Activated T-helper 1 cell treated with anti-CD3 and anti-CD28 coated beads, Interleukin-12 subunit alpha, Interleukin-12 subunit beta, Interleukin-2, Interleukin-4 antibody, amounts not matched to agents 30 ng/mL and 10 ng/mL and 1 ng/mL, durations not matched to agents 14 hours and 24 hours and 36 hours (primary cell): ENCODE data around the gene RFX7. TPM values are rescaled to one million over a fixed set of nuclear protein-coding genes. Genes with fewer than 3 reads are reported as not detected.

Source experiments
- DNase-seq: peaks from one replicate; pipeline ENCODE4 v3.0.0; 2021; ENCODE audit warnings: low spot score
- H3K27ac Mint-ChIP-seq: one replicate; pipeline ENCODE4 v1.8.0; 2021; ENCODE audit warnings: mild to moderate bottlenecking, mixed read lengths
- H3K27me3 Mint-ChIP-seq: one replicate; pipeline ENCODE4 v1.8.0; 2022; ENCODE audit warnings: mild to moderate bottlenecking, moderate library complexity, mixed read lengths; ENCODE audit not compliant: insufficient read depth
- H3K36me3 Mint-ChIP-seq: one replicate; pipeline ENCODE4 v1.8.0; 2021; ENCODE audit warnings: low read depth, mixed read lengths
- H3K4me1 Mint-ChIP-seq: one replicate; pipeline ENCODE4 v1.8.0; 2021; ENCODE audit warnings: low read depth, mixed read lengths
- H3K4me3 Mint-ChIP-seq: one replicate; pipeline ENCODE4 v1.8.0; 2021; ENCODE audit warnings: mild to moderate bottlenecking, moderate library complexity, mixed read lengths
- H3K9me3 Mint-ChIP-seq: one replicate; pipeline ENCODE4 v1.8.0; 2021; ENCODE audit warnings: mixed read lengths
- intact Hi-C: fragments of 100-400 bp; cut with micrococcal nuclease; formaldehyde crosslinking; loops from one replicate; pipeline ENCODE4 v1.15.1; 2024
- total RNA-seq: library from RNA; stranded (reverse); gene quantifications from 2 replicates; pipeline ENCODE4 v1.2.3, GENCODE V29; 2022

Gene RFX7
- total RNA-seq, 1 donor from 2014 or later: 41.7 TPM

DNA sequence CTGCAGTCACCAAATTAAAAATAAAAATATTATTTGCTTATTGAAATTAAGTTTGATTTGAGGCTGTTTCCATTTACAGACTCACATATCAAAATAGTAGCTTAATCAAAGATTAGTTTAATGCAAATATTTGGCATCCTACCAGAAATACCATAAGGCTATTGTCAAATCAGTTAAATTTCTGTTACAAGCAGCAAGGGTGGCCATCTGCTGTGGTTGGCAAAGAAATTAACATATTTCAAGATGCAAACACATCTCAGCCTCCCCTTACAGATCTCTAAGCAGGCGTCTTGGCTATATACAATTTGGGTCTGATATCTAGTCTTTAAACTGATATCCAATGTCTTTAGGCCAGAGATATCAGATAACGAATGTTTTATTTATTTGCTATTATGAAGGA, 167.0 kb downstream of the RFX7 start:
- no peaks in the 10 kb centered on the region for H3K36me3 Mint-ChIP-seq
- H3K27me3 Mint-ChIP-seq: peaks cover 7% of the 10 kb centered on the region
- no peak for DNase-seq
- no peak overlapping the region for H3K27ac Mint-ChIP-seq
- no peak overlapping the region for H3K4me3 Mint-ChIP-seq
- intact Hi-C loops: no loop called here
- H3K9me3 Mint-ChIP-seq: no peaks in the 10 kb centered on the region
- peaks cover 2% of the 10 kb centered on the region for H3K4me1 Mint-ChIP-seq

DNA sequence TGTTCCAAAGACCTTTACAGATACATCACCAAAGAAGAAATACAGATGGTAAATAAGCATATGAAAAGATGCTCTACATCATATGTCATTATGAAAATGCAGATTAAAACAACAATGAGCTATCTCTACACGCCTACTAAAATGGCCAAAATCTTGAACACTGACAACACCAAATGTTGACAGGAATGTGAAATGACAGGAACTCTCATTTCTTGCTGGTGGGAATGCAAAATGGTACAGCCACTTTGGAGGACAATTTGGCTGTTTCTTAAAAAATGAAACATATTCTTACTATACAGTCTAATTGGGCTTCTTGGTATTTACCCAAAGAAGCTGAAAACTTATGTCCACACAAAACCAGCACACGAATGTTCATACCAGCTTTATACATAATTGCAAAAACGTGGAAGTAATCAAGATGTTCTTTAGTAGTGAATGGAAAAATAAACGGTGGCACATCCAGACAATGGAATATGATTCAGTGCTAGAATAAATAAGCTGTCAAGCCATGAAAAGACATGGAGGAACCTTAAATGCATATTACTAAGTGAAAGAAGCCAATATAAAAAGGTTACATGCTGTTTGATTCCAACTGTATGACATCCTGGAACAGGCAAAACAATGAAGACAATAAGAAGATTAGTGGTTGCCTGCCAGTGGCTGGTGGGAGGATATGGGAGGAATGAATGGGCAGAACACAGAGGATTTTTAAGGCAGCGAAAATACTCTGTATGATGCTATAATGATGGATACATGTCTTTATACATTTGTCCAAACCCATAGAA, 169.0 kb downstream of the RFX7 start:
- Mint-ChIP-seq H3K9me3 (no peaks in the 10 kb centered on the region), H3K27me3 (peaks cover 5% of the 10 kb centered on the region), H3K36me3 (no peaks in the 10 kb centered on the region), H3K27ac (no peak overlapping the region), H3K4me1 (no peaks in the 10 kb centered on the region), H3K4me3 (no peak overlapping the region)
- intact Hi-C loops: no loop called here
- DNase-seq: no peak

DNA sequence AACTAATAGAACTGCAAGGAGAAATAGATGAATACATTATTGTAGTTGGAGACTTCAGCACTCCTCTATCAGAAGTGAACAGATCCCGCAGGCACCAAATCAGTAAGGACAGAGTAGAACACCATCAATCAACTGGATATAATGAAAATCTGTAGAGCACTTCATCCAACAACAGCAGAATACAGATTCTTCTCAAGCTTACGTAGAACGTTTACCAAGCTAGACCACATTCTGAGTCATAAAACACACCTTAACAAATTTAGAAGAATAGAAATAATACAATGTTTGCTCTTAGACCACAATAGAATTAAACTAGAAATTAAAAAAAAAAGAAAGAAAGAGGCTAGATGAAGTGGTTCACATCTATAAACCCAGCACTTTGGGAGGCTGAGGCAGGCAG, 179.5 kb downstream of the RFX7 start:
- Mint-ChIP-seq H3K27ac (no peak overlapping the region), H3K9me3 (no peaks in the 10 kb centered on the region), H3K4me1 (no peaks in the 10 kb centered on the region), H3K4me3 (no peak overlapping the region), H3K36me3 (no peaks in the 10 kb centered on the region), H3K27me3 (peaks cover 12% of the 10 kb centered on the region)
- no peak for DNase-seq
- intact Hi-C loops: no loop called here

DNA sequence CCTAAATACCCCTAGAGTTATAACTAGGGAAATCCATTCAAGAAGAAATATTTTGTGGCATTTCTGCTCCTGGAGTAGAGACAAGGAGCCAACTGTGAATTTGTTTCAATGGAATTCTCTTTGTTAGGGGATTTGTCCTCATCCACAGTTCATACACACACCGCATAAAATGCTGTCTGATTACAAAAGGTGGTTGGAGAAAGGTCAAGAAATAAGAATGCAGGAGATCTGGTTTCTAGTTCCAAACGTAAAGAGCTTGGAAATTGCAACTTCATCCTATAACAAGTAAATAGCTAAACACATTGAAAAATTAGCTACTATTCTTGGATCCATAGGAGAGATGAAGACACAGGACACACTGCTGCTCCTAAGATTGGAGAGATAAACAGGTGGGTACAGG, 184.0 kb downstream of the RFX7 start:
- H3K36me3 Mint-ChIP-seq: no peaks in the 10 kb centered on the region
- intact Hi-C loops: no loop called here
- H3K27ac Mint-ChIP-seq: no peak overlapping the region
- peaks cover 11% of the 10 kb centered on the region for H3K27me3 Mint-ChIP-seq
- H3K4me3 Mint-ChIP-seq: no peak overlapping the region
- DNase-seq: no peak
- no peaks in the 10 kb centered on the region for H3K4me1 Mint-ChIP-seq
- H3K9me3 Mint-ChIP-seq: no peaks in the 10 kb centered on the region

DNA sequence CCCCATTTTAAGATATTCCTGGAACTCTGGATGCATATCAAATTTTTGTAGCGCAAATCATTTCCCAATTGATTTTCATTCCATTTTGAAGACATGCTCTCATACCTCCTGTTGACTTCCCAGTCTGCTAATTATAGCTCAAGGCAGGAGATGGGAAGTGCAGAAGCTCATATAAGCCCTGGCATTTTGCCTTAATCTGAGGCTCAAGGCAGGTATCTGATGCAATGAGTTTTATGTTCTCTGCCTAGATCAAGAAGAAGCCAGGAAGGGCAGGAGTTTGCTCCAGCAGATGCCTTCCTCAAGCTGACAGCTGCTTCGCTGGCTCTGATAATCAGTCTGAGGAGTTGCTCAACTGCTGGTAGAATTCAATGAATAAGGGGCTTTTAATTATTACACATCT, 184.7 kb downstream of the RFX7 start:
- no peaks in the 10 kb centered on the region for H3K9me3 Mint-ChIP-seq
- H3K27me3 Mint-ChIP-seq: peaks cover 6% of the 10 kb centered on the region
- DNase-seq: no peak
- H3K36me3 Mint-ChIP-seq: no peaks in the 10 kb centered on the region
- H3K4me3 Mint-ChIP-seq: no peak overlapping the region
- H3K4me1 Mint-ChIP-seq: no peaks in the 10 kb centered on the region
- intact Hi-C loops: no loop called here
- H3K27ac Mint-ChIP-seq: no peak overlapping the region

DNA sequence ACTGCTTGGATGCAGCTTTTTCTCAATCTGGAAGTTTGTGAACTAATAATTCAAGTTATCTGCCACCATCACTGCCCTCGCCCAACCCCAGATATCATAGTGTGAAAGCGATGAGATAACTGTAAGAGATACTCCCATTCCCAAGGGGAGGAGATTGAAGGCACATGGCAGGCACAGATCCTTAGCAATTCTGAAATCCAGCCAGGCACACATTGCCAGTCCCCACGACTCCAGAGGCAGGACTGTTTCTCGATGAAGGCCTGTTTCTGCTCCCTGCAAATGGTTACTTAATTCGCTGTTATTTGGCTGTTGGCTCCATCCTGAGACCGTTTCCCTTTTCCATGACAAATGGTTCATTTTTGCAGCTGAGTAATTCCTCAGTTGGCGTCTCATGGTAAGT, 187.1 kb downstream of the RFX7 start:
- Mint-ChIP-seq H3K4me3 (no peak overlapping the region), H3K9me3 (no peaks in the 10 kb centered on the region), H3K4me1 (peaks cover 6% of the 10 kb centered on the region), H3K27me3 (peaks cover 4% of the 10 kb centered on the region), H3K27ac (no peak overlapping the region), H3K36me3 (no peaks in the 10 kb centered on the region)
- DNase-seq: no peak
- intact Hi-C loops: no loop called here

DNA sequence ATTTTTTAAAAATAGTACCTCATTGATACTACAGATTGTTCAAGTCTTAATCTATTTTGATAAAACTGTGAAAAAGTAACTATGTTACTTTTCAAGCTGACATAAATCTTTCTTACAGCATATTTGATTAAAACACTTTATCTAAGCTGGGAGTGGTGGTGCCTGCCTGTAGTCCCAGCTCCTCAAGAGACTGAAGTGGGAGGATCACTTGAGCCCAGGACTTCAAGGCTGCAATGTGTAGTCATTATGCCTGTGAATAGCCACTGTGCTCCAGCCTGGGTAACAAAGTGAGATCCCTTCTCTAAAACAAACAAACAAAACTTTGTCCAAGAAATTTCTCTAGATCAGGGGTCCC, 190.7 kb downstream of the RFX7 start:
- Mint-ChIP-seq H3K27ac (no peak overlapping the region), H3K4me1 (peaks cover 6% of the 10 kb centered on the region), H3K9me3 (no peaks in the 10 kb centered on the region), H3K4me3 (no peak overlapping the region), H3K36me3 (no peaks in the 10 kb centered on the region), H3K27me3 (peaks cover 5% of the 10 kb centered on the region)
- DNase-seq: no peak
- intact Hi-C loops: loop anchor here (1.0 to 5.0 kb wide), 5 partner anchors 60 to 405 kb away; partner anchors contain the start of gene NEDD4

DNA sequence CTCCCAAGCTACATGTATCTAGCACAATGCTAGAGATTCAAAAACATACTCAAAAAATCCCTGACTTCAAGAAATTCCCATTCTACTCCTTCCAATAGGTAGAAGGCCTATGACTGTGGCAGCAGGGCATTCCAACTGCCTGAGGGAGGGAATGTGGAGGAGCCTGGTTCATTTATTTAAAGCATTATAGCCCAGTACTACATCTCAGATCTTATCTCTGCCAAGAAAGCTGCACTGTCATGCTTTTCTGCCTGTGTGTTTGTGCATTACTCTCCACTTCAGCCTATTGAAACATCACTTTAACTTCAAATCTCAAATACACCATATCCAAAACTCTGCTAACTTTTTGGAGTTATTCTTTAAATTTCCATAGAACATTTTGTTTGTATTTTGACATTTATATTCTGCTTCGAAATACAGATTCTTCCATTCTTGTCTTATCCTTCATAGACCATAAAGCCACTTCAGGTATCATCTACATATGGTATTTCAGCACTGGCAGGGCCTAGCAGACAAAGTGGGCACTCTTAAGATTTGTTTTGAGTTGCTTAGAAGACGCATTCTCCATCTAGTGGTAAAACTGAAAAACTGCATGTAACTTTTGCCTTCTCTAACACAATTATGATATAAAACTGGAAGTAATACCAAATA, 191.2 kb downstream of the RFX7 start:
- H3K4me1 Mint-ChIP-seq: peaks cover 6% of the 10 kb centered on the region
- H3K27ac Mint-ChIP-seq: no peak overlapping the region
- no peak for DNase-seq
- no peak overlapping the region for H3K4me3 Mint-ChIP-seq
- H3K9me3 Mint-ChIP-seq: no peaks in the 10 kb centered on the region
- H3K36me3 Mint-ChIP-seq: no peaks in the 10 kb centered on the region
- peaks cover 5% of the 10 kb centered on the region for H3K27me3 Mint-ChIP-seq
- intact Hi-C loops: loop anchor here (1.0 to 5.0 kb wide), 5 partner anchors 60 to 404 kb away; partner anchors contain the start of gene NEDD4

DNA sequence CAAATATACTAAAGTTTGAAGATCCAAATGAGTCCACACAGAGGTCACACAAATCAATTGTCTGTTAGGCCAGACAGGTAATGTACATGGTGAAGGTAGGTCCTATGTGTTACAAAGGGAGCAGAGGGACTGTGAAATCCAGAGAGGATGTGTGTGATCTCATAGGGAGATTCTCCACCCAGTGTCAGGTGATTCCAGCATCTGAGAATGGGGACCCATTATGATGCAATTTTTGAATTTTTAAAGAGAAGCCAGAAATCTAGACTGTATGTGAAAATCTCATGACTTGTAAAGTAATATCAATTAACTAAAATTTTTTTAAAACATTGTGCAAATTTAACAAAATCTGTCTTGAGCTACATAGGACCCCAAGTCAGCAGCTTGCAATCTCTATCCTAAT, 192.0 kb downstream of the RFX7 start:
- H3K4me3 Mint-ChIP-seq: no peak overlapping the region
- peaks cover under 1% of the 10 kb centered on the region for H3K9me3 Mint-ChIP-seq
- H3K36me3 Mint-ChIP-seq: no peaks in the 10 kb centered on the region
- DNase-seq: no peak
- H3K27ac Mint-ChIP-seq: no peak overlapping the region
- peaks cover 3% of the 10 kb centered on the region for H3K27me3 Mint-ChIP-seq
- peaks cover 6% of the 10 kb centered on the region for H3K4me1 Mint-ChIP-seq
- intact Hi-C loops: loop anchor here (2.0 to 5.0 kb wide), 4 partner anchors 59 to 376 kb away; partner anchors contain the start of gene NEDD4

DNA sequence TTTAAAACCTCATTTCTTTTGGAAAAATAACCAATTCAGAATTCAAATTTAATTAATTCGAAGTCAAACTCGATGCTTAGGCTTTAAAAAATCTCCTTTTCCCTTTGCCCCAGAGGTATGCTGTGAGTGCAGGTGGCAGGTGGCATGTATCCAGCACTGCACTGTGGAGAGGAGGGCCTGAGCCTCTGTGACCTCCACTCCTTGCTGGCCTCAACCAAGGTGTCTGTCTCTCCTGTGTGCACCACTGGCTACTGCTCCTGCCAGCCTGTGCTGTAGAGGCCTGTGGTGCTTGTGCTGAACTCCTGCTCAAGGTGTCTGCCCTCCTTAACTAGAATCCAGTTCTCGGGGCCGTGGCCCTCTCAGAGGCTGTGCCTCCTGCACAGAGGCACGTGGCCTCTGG, 194.1 kb downstream of the RFX7 start:
- H3K36me3 Mint-ChIP-seq: no peaks in the 10 kb centered on the region
- H3K27ac Mint-ChIP-seq: no peak overlapping the region
- peaks cover 6% of the 10 kb centered on the region for H3K4me1 Mint-ChIP-seq
- no peak for DNase-seq
- peaks cover 3% of the 10 kb centered on the region for H3K27me3 Mint-ChIP-seq
- H3K4me3 Mint-ChIP-seq: no peak overlapping the region
- intact Hi-C loops: no loop called here
- H3K9me3 Mint-ChIP-seq: peaks cover 5% of the 10 kb centered on the region

DNA sequence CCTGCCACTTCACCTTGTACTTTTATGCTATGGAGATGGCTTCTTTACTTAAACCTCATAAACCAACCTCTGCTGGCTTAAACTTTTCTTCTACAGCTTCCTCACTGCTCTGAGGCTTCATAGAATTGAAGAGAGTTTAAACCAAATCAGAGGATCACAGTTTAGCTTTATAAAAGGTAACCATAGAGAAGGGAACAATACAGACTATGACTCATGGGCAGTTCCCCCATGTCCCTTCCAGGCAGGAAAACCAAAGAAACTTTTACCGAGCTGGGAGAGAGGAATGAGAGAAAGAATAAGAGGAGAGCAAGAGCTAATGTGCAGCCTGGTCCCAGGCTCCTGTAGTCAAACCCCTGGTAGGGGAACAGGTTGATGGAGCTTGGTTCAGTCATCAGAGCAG, 196.3 kb downstream of the RFX7 start:
- peaks cover 3% of the 10 kb centered on the region for H3K27me3 Mint-ChIP-seq
- intact Hi-C loops: no loop called here
- H3K9me3 Mint-ChIP-seq: peaks cover 23% of the 10 kb centered on the region
- H3K36me3 Mint-ChIP-seq: peaks cover 9% of the 10 kb centered on the region
- no peak overlapping the region for H3K4me3 Mint-ChIP-seq
- H3K4me1 Mint-ChIP-seq: peaks cover 23% of the 10 kb centered on the region
- no peak overlapping the region for H3K27ac Mint-ChIP-seq
- no peak for DNase-seq

DNA sequence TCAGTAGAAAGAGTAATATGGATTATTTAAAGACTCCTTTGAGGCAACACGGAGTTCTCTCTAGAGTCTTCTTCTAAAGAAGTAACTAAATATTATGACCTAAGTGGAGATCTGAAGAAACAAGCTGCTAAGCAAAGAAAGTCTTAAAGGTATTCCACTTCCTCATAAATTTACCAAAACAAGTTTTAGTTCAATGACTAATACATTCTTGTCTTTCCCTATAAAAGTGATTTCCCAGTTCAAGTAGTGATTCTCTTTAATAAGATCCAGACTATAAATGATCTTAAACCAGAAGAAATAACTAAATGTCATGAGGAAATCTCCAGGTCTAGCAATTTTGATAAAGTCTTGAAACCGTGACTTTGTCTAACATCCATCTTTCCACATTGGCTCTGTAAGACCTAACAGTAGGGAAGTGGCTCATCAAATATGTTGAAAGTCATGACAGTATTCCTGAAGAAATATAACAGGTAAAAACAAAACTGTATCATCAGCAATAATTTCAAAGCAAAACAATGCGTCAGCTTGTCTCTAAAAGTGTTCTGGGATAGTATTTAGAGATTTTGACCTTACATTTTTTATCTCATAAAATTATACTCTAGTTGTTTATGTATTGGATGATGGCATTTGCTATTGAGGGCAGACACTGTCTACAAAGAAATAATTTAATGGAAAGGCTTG, 198.5 kb downstream of the RFX7 start:
- intact Hi-C loops: no loop called here
- H3K9me3 Mint-ChIP-seq: peaks cover 24% of the 10 kb centered on the region
- H3K36me3 Mint-ChIP-seq: peaks cover 9% of the 10 kb centered on the region
- no peak overlapping the region for H3K27ac Mint-ChIP-seq
- peaks cover 33% of the 10 kb centered on the region for H3K4me1 Mint-ChIP-seq
- peaks cover 3% of the 10 kb centered on the region for H3K27me3 Mint-ChIP-seq
- H3K4me3 Mint-ChIP-seq: no peak overlapping the region
- no peak for DNase-seq
